ENCODE measurements around the gene UMPS.
"Not testable (repeated sequence)": the region's sequence is repeated elsewhere in the genome, so short reads cannot be mapped to it uniquely, and the experiment has no call there.

The UMPS gene

DNA sequence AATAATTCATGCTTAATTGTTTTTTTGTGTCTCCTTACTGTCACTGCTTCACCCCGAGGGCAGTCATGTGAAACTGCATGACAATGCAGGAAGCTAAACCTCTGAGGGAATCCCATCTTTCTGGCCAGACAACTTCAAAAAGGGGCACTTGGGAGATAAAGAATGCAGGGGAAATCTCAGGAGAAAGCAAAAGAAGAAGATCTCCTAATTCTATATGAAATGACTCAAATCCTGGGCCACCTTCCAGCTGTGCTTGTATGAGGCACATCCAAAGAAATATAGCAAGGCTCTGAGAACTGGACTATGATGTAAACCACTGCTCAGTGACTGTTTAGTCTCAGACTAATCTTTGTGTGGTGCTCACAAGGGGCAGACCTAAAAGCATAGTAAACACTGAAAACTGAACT is 22.6 kb upstream of the UMPS start:
- no peak for DNase-seq

GRCh38 chr3:124714223-124714853 is 15.9 kb upstream of the UMPS start:
- DNase-seq, result no peak

- no peak for DNase-seq
Observed at GRCh38 chr3:124722589-124722988, 7.7 kb upstream of the UMPS start.

DNA sequence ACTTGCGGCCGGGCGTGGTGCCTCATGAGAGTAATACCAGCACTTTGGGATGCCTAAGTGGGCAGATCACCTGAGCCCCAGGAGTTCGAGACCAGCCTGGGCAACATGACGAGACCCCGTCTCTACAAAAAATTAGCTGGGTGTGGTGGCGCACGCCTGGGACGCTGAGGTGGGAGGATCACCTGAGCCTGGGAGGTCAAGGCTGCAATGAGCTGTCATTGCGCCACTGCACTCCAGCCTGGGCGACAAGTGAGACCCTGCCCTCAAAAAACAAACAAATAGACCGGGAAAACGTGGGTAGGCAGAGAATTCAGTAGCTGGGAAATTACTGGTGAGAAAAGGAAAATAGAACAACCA is 667 bp downstream of the UMPS start:
- no peak for DNase-seq

DNA sequence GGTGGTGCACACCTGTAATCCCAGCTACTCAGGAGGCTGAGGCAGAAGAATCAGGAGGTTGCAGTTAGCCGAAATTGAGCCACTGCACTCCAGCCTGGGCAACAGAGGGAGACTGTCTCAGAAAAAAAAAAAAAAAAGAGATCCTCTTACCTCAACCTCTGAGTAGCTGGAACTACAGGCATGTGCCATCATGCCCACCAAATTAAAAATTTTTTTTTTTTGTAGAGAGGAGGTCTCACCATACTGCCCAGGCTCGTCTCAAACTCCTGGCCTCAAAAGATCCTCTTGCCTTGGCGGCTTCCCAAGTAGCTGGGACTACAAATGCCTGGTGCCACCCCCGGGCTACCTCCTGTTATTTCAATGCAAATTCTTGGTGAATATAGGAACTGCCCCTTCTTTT is 1.5 kb downstream of the UMPS start:
- no peak for DNase-seq

DNA sequence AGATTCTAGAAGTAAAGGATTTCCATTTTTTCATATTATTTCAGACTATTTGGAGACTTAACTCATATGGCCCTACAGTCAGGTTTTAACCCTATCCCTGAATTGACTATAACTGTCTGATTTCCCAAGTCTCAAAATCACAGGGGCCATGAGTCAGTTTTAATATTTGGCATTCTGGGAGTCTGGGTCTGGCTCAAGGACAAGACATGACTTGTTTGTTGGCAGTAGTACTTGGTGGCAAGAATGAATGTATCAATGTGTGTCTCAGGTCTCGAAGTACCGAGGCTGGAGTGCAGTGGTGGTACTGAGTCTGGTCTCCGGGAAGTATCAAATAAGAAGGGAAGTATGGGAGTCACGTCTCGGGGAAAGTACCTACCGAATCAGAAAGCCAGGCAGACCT is 10.8 kb downstream of the UMPS start:
- no peak for DNase-seq

GRCh38 chr3:124745756-124746155 is 15.5 kb downstream of the UMPS start:
- no peak for DNase-seq

DNA sequence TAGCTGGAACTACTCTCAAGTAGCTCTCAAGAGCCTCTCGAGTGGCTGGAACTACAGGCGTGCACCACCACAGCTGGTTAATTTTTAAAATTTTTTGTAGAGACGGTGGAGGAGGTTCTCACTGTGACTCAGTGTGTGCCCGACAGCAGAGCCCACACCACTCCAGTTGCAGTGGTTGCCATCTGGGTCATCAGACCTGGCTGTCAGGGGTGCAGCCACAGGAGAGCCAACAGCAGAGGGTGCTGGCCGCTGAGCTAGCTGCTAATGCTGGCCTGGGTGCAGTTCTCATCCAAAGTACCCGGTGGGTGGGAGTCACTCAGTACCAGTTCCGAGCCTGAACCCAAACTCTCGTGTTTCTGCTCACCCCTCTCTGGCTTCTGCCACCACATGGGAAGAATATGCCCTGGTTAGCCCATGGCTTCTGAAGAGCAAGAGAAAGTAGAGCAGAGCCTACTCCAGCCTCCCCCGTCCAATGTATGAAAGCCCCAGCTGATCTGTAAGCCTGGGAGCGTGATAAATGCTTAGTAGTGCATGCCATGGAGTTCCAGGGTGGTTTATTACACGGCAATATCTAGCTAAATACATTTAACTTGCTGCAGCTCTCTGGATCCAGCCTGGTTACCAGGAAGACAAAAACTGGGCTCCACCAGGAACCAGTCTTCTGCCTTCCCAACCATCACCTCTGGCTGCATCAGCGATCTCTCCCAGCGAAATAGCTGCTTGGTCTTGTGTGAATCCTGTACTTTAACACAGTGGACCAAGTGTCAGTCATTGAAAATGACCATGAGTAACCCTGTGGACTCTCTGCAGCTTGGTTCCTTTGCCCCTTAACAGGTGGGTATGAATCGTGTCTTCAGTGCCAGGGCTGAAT is 17.1 kb downstream of the UMPS start:
- no peak for DNase-seq

GRCh38 chr3:124748560-124749198 is 18.4 kb downstream of the UMPS start:
- DNase-seq, result no peak

GRCh38 chr3:124749877-124750276 is 19.6 kb downstream of the UMPS start:
- DNase-seq, result not testable (repeated sequence)

GRCh38 chr3:124751501-124751900 is 21.2 kb downstream of the UMPS start:
- DNase-seq, result no peak

GRCh38 chr3:124752051-124752450 is 21.8 kb downstream of the UMPS start:
- DNase-seq, result no peak

- not testable (repeated sequence) for DNase-seq
Observed at GRCh38 chr3:124757926-124758325, 27.7 kb downstream of the UMPS start.

DNA sequence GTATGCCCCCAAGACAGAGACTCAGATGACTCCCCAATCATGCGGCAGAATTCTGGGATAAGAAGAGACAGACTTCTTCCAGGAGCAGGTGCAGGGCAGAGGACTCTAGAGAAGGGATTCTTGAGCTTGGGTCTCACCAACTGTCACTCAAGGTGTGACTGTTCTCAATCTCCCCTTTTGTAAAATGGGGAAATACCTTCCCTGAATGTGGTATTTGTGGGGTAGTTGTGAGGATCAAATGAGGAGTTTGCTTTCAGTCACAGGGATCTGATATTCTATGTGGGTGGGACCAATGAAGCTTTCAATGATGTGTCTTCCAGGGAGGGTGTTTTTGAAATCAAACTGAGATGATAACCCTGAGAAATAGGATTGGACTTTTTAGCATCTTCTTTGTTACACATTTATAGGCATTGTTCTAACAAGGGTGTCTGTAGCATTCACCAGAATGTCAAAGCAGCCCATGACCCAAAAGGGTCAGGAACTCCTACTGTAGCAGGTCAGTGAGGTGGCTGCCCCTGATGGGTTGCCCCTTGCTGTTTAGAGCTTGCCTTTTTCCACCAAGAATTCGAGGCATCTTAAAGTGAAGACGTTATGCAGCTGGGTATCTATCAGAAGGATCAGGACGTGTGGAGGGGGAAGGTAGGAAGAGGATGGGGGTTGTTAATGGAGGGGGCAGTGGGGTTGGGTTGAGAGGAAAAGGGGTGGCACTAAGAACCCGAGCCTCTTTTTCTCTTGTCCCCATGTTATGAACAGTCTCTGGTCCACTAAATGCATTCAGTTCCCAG is 28.8 kb downstream of the UMPS start:
- DNase-seq, result no peak

GRCh38 chr3:124759666-124760401 is 29.6 kb downstream of the UMPS start:
- no peak for DNase-seq

DNA sequence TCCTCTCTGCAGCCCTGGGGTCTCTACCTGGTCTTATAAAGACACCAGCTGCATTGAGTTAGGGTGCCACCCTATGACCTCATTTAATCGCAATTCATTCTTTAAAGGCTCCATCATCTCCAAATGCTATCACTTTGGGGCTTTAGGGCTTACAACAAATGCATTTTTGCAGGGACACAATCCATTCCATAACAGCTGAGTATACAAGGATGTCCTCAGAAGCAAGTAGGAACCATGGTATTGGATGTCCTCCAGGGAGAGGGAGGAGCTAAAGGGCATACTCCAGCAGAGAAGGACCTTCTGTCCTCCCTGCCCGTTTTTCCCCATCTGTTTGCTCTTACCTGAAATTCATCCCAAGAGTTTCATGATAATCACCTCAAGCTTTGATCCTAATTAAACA is 30.3 kb downstream of the UMPS start:
- DNase-seq, result no peak

GRCh38 chr3:124761250-124761796 is 31.1 kb downstream of the UMPS start:
- peak; percentile 66 for DNase-seq

- DNase-seq, result no peak
Observed at GRCh38 chr3:124761935-124762660, 31.8 kb downstream of the UMPS start.

DNA sequence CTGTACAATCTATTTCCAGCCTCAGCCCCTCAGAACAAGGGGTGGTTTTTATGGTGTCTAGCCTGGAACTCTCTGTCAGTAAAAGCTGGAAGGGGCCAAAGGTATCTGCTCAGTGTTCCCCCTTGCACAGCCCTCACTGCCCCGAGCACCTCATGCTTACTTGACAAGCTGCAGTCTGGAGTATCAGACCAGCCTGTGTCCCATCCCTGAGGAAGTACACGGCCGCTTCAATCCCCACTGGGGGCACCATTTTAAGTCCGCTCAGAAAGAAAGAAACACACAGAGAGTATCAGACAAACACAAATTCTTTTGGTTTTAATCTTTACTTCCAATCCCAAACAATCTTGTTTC is 32.4 kb downstream of the UMPS start:
- DNase-seq, result no peak

DNA sequence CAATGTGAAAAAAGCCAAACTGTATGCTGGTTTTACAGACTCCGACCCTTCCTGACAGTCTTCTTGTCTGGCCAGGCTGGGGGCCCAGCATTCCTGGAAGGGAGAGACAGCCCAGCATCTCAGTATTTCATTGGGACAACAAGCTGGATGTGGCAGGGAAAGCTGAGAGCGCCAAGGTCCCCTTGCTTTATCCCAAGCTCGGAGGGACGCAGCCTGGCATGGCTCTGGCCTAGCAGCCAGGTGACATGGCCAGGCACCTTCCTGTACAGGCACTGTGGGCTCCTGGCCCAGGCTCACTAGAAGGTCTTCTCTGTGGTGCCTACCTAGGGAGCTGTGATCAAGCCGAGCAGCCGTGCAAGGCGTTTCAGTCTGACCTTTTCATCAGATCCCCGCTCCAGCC is 33.0 kb downstream of the UMPS start:
- DNase-seq, result no peak

- no peak for DNase-seq
Observed at GRCh38 chr3:124763644-124764358, 33.5 kb downstream of the UMPS start.
